Spinal cord (tissue), 10 donors: ENCODE results near the gene RNF13. TPM values are rescaled to one million over a fixed set of nuclear protein-coding genes. Genes with fewer than 3 reads are reported as not detected.

Experiments used
- DNase-seq, 6 donors: peaks; one replicate each; pipeline versions ENCODE4 v3.0.0 to v3.0.0-alpha.2; 2013 to 2015; ENCODE audit warnings: low spot score in 6 of 6, low read depth in 4 of 6
- H3K27ac ChIP-seq: one replicate; pipeline ENCODE4 v1.5.1; 2013; ENCODE audit warnings: low read depth, low read length, control low read depth
- H3K27me3 ChIP-seq: one replicate; pipeline ENCODE4 v1.6.1; 2013; ENCODE audit warnings: low read length; ENCODE audit not compliant: control insufficient read depth, insufficient read depth
- H3K36me3 ChIP-seq: one replicate; pipeline ENCODE4 v1.6.1; 2013; ENCODE audit warnings: low read length; ENCODE audit not compliant: control insufficient read depth, insufficient read depth
- H3K4me1 ChIP-seq: one replicate; pipeline ENCODE4 v1.6.1; 2013; ENCODE audit warnings: low read length; ENCODE audit not compliant: control insufficient read depth, insufficient read depth
- H3K4me3 ChIP-seq: one replicate; pipeline ENCODE4 v1.5.1; 2013; ENCODE audit warnings: low read depth, low read length, control low read depth
- H3K9me3 ChIP-seq: one replicate; pipeline ENCODE4 v1.6.1; 2013; ENCODE audit warnings: low read length; ENCODE audit not compliant: control insufficient read depth, insufficient read depth
- WGBS: methylation state at CpG from one replicate; pipeline ENCODE4 v1.1.5; 2013; ENCODE audit warnings: missing lambda C conversion rate; ENCODE audit not compliant: insufficient coverage; 5-methylcytosine and 5-hydroxymethylcytosine counted together
- polyA plus RNA-seq, 2 donors: library from polyadenylated mRNA; unstranded; fragments of 120-200 nt; gene quantifications; one replicate each; pipeline ENCODE4 v1.2.1, GENCODE V29; 2013; ENCODE audit not compliant: insufficient read length in 2 of 2
- total RNA-seq, 2 donors: library from RNA; depleted of rRNA in 1 of 2; stranded (reverse); fragments of 120-200 nt in 1 of 2; fragments of >200 nt in 1 of 2; gene quantifications; one replicate each; pipeline versions ENCODE4 v1.2.3 to v1.2.4, GENCODE V29; 2013 to 2014
- donor health status: healthy.

The RNF13 gene
- total and polyA plus RNA-seq, 4 donors = 95.0 to 260 (median 116) TPM

GRCh38 chr3:149983628-149984027, 170.6 kb downstream of the RNF13 start:
- WGBS = 86% methylated on average over 3 of the region's 4 CpGs
- H3K9me3 ChIP-seq = no peaks in the 10 kb centered on the region
- H3K4me1 ChIP-seq = no peaks in the 10 kb centered on the region
- H3K27me3 ChIP-seq = no peaks in the 10 kb centered on the region
- no peak overlapping the region for H3K4me3 ChIP-seq
- no peak for DNase-seq
- H3K36me3 ChIP-seq = no peaks in the 10 kb centered on the region
- H3K27ac ChIP-seq = no peak overlapping the region

- Histone ChIP-seq H3K4me1 (no peaks in the 10 kb centered on the region), H3K27me3 (no peaks in the 10 kb centered on the region), H3K27ac (no peak overlapping the region), H3K36me3 (no peaks in the 10 kb centered on the region), H3K4me3 (no peak overlapping the region), H3K9me3 (no peaks in the 10 kb centered on the region)
- WGBS = no CpG with 5 or more reads among the region's 2 CpGs
- no peak for DNase-seq
Observed at GRCh38 chr3:149989307-149989706, 176.3 kb downstream of the RNF13 start.

GRCh38 chr3:149990423-149990948, 177.5 kb downstream of the RNF13 start:
- Histone ChIP-seq H3K36me3 (no peaks in the 10 kb centered on the region), H3K9me3 (peaks cover 5% of the 10 kb centered on the region), H3K27ac (no peak overlapping the region), H3K4me3 (no peak overlapping the region), H3K4me1 (no peaks in the 10 kb centered on the region), H3K27me3 (no peaks in the 10 kb centered on the region)
- no CpG with 5 or more reads among the region's 1 CpG for whole genome bisulfite sequencing
- DNase-seq = peak in 1 of 6 donors; percentile 31

GRCh38 chr3:149992416-149993058, 179.5 kb downstream of the RNF13 start:
- DNase-seq = no peak
- H3K36me3 ChIP-seq = no peaks in the 10 kb centered on the region
- WGBS = no CpG with 5 or more reads among the region's 4 CpGs
- peaks cover 5% of the 10 kb centered on the region for H3K9me3 ChIP-seq
- H3K27ac ChIP-seq = no peak overlapping the region
- H3K27me3 ChIP-seq = no peaks in the 10 kb centered on the region
- no peaks in the 10 kb centered on the region for H3K4me1 ChIP-seq
- H3K4me3 ChIP-seq = no peak overlapping the region

- DNase-seq = no peak
- H3K36me3 ChIP-seq = no peaks in the 10 kb centered on the region
- no CpG with 5 or more reads among the region's 1 CpG for WGBS
- no peak overlapping the region for H3K4me3 ChIP-seq
- peaks cover 5% of the 10 kb centered on the region for H3K9me3 ChIP-seq
- no peak overlapping the region for H3K27ac ChIP-seq
- H3K4me1 ChIP-seq = no peaks in the 10 kb centered on the region
- no peaks in the 10 kb centered on the region for H3K27me3 ChIP-seq
Observed at GRCh38 chr3:149998946-149999345, 185.9 kb downstream of the RNF13 start.

GRCh38 chr3:149999421-149999820, 186.4 kb downstream of the RNF13 start:
- H3K36me3 ChIP-seq = no peaks in the 10 kb centered on the region
- no peak for DNase-seq
- no peak overlapping the region for H3K4me3 ChIP-seq
- H3K4me1 ChIP-seq = no peaks in the 10 kb centered on the region
- H3K9me3 ChIP-seq = peaks cover 5% of the 10 kb centered on the region
- WGBS = 92% methylated on average over 3 of the region's 4 CpGs
- no peak overlapping the region for H3K27ac ChIP-seq
- no peaks in the 10 kb centered on the region for H3K27me3 ChIP-seq

GRCh38 chr3:150000641-150001040, 187.6 kb downstream of the RNF13 start:
- no peaks in the 10 kb centered on the region for H3K27me3 ChIP-seq
- H3K4me3 ChIP-seq = no peak overlapping the region
- no peaks in the 10 kb centered on the region for H3K36me3 ChIP-seq
- no peak for DNase-seq
- no peaks in the 10 kb centered on the region for H3K9me3 ChIP-seq
- H3K4me1 ChIP-seq = no peaks in the 10 kb centered on the region
- H3K27ac ChIP-seq = no peak overlapping the region

- Histone ChIP-seq H3K27ac (no peak overlapping the region), H3K4me1 (no peaks in the 10 kb centered on the region), H3K4me3 (no peak overlapping the region), H3K9me3 (no peaks in the 10 kb centered on the region), H3K27me3 (no peaks in the 10 kb centered on the region), H3K36me3 (no peaks in the 10 kb centered on the region)
- DNase-seq = no peak
- 43% methylated on average over 1 of the region's 4 CpGs for WGBS
Observed at GRCh38 chr3:150005243-150006112, 192.5 kb downstream of the RNF13 start.

- Histone ChIP-seq H3K9me3 (no peaks in the 10 kb centered on the region), H3K27ac (no peak overlapping the region), H3K4me3 (no peak overlapping the region), H3K27me3 (no peaks in the 10 kb centered on the region), H3K4me1 (no peaks in the 10 kb centered on the region), H3K36me3 (no peaks in the 10 kb centered on the region)
- DNase-seq = no peak
Observed at GRCh38 chr3:150006794-150007193, 193.8 kb downstream of the RNF13 start.
